Measurements from ENCODE around the gene ABHD16A. TPM values are rescaled to one million over a fixed set of nuclear protein-coding genes. Genes with fewer than 3 reads are reported as not detected.
A peak's percentile ranks its signal among the peaks of the same experiment; 100 is the strongest.

Gene ABHD16A
- total and polyA plus RNA-seq, 10 donors: 30.2 to 80.7 (median 64.2) TPM

DNA sequence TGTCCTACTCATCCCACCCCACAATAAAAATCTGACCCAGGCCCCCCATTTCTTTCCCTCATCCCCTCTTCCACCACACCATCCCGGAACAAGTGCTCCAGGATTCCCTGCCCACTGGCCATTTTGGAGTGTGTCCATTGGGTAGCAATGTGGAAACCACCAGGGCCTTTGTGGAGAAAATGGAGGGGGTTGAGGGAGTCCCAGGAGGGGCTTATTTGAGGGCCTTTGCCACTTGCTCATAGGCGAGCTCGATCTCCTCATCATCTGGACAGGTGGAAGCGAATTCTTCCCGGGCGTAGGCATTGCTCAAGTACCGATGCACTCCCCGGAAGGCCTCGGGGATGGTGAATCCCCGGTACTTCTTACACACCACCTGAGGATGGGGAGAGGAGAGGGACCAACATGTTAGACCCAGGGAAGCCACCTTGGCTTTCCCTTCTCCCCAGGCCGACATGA lies 27.5 kb upstream of the ABHD16A start:
- 89 to 94% (median 90%) methylated on average over 11 of the region's 11 CpGs for WGBS, 5 donors
- Histone ChIP-seq H3K36me3 (peaks cover 7 to 66% (median 40%) of the 10 kb centered on the region in 6 donors), H3K27me3 (replicated peaks in 1 of 7) (no peaks in the 10 kb centered on the region), H3K4me1 (peaks cover 48 to 95% (median 87%) of the 10 kb centered on the region in 6 donors), H3K27ac (peak overlapping the region in 7 of 8 donors; percentile 93 to 99 (median 94)), H3K9me3 (no peaks in the 10 kb centered on the region), H3K4me3 (peak overlapping the region in 5 of 8 donors; percentile 75 to 83 (median 80))
- peak; percentile 71 for DNase-seq
- TF ChIP-seq POLR2AphosphoS5 (IDR thresholded peaks at IDR 0.05) (peak in 1 of 3 donors; percentile 5), POLR2A (IDR thresholded peaks at IDR 0.05) (no peak)
- intact Hi-C loops (cut with DNase I; ENCODE audit: low total_unique reads): loop anchor here (10.0 kb wide), 2 partner anchors 64 to 94 kb away; partner anchors contain the start of genes HSPA1B and VARS1

DNA sequence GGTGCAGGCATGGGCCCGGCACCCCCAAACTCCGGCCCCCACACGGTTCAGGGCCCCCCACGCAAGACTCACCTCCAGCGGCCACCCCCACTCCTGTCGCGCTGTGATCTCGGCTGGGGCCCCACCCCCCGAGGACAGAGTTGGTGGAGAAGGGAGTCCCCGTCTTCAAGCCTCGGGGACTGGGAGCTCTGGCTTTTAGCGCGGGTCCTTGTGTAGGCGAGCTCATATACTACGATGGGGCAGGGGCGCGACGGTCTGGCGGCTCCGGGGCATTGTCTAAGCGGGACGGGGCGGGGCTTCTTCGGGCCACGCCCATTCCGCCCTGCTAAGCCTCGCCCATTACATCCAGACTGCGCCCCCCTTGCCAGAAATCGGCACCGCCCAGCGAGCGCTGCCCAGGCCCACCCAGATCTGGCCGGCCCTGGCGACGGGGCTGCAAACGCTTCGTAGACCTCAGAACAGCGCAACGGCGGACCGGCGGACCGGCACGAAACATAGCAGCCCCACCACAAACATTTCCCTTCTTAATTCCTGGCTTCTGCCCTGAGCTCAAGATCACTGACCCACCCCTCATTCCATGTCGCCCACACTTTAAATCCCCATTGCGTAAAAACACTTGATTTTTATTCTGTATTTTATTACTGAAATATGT lies 27.0 kb upstream of the ABHD16A start:
- peak overlapping the region; percentile 79 to 99 (median 94) for H3K27ac ChIP-seq
- intact Hi-C loops (cut with DNase I; ENCODE audit: low total_unique reads): loop anchor here (10.0 kb wide), 2 partner anchors 65 to 95 kb away; partner anchors contain the start of genes HSPA1B and VARS1
- peaks cover 7 to 72% (median 40%) of the 10 kb centered on the region in 6 donors for H3K36me3 ChIP-seq
- H3K27me3 ChIP-seq (replicated peaks in 1 of 7): no peaks in the 10 kb centered on the region
- peaks cover 48 to 98% (median 89%) of the 10 kb centered on the region in 6 donors for H3K4me1 ChIP-seq
- peak overlapping the region; percentile 66 to 83 (median 79) for H3K4me3 ChIP-seq
- peak; percentile 94 for DNase-seq
- WGBS, 5 donors: 3 to 10% (median 5%) methylated on average over 18 to 46 of the region's 46 CpGs
- no peaks in the 10 kb centered on the region for H3K9me3 ChIP-seq
- no peak for TF ChIP-seq POLR2A (IDR thresholded peaks at IDR 0.05)
- peak; percentile 84 to 91 (median 86) for TF ChIP-seq POLR2AphosphoS5 (IDR thresholded peaks at IDR 0.05)
- TF ChIP-seq, protein P1, sequence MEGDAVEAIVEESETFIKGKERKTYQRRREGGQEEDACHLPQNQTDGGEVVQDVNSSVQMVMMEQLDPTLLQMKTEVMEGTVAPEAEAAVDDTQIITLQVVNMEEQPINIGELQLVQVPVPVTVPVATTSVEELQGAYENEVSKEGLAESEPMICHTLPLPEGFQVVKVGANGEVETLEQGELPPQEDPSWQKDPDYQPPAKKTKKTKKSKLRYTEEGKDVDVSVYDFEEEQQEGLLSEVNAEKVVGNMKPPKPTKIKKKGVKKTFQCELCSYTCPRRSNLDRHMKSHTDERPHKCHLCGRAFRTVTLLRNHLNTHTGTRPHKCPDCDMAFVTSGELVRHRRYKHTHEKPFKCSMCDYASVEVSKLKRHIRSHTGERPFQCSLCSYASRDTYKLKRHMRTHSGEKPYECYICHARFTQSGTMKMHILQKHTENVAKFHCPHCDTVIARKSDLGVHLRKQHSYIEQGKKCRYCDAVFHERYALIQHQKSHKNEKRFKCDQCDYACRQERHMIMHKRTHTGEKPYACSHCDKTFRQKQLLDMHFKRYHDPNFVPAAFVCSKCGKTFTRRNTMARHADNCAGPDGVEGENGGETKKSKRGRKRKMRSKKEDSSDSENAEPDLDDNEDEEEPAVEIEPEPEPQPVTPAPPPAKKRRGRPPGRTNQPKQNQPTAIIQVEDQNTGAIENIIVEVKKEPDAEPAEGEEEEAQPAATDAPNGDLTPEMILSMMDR (IDR thresholded peaks at IDR 0.05 in 8 of 11, conservative IDR thresholded peaks at IDR 0.05 in 3 of 11): peak in 2 of 11 experiments; percentile 10 to 37

DNA sequence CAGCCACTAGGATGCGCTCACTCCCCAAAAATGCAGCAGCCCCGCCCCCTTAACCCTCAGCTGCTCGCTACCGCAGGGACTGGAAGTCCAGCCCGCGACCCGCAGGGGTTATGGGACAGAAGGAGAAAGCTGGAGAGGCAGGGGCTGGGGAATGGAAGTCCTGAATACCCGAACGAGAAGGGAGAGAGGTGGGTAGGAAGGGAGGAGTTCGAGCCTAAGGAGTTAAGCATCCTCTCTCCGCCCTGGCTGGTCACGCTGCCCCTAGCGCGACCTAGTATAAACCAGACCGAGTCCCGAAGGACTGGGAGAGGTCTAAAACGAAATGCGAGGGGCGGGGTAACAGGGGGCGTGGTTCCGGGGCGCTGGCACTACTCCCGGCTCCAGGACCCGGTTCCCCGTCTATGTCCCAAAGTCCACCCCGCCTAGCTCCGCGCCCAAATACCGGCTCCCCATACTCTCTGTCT lies 26.4 kb upstream of the ABHD16A start:
- Histone ChIP-seq H3K36me3 (peaks cover 7 to 75% (median 40%) of the 10 kb centered on the region in 6 donors), H3K27me3 (replicated peaks in 1 of 7) (no peaks in the 10 kb centered on the region)

DNA sequence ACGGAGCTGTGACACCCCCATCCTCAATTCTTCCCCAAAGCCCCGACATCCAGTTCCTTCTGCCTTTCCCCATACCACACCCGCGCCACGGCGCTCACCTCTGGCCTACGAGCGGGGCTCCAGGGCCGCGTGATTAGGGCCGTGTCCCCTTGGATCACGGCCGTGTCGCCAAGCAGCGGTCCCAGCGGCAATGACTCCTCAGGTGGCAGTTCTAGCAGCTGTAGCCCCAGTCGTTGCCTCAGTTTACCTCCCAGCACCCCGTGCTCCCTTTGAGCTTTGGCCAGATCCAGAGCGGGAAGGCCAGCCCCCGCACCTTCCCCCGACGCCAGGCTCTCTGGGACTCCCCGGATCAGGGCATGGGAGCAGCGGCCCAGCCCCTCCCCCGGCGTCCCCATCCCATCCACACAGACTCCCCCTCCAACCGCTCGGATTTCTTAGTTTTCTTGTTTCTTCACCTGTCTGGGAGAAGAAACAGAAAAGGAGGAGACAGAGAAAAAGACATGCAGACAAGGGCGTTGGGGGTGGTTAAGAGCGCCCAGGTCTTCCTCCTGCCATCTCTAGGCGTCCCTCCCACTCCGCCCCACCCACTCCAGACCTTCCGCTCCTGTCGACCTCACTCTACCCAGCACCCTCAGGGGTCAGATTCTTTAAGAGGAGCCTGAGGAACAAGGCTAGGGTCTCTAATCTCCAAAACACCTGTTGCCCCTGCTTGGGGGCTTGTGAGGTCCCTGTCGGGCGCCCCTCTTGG lies 25.8 kb upstream of the ABHD16A start, which contains the start of gene DDAH2:
TSS of gene DDAH2 (minus strand) at position 533 of the 748 bp plus-strand sequence. CDS start at position 395, 138 bp downstream.
- Histone ChIP-seq H3K27ac (peak within 1 kb of the TSS; percentile 79 to 99 (median 94)), H3K27me3 (replicated peaks in 1 of 7) (no peaks in the 10 kb centered on the region), H3K4me3 (peak within 1 kb of the TSS; percentile 66 to 83 (median 79)), H3K36me3 (peaks cover 7 to 70% (median 38%) of the 10 kb centered on the region in 6 donors), H3K4me1 (peaks cover 39 to 88% (median 79%) of the 10 kb centered on the region in 6 donors), H3K9me3 (no peaks in the 10 kb centered on the region)
- 27 to 34% (median 32%) methylated on average over 33 to 36 of the region's 36 CpGs for WGBS, 5 donors
- peak; percentile 86 for DNase-seq
- intact Hi-C loops (cut with DNase I; ENCODE audit: low total_unique reads): no loop called here
- TF ChIP-seq POLR2A (IDR thresholded peaks at IDR 0.05) (no peak), POLR2AphosphoS5 (IDR thresholded peaks at IDR 0.05) (peak in 2 of 3 donors; percentile 6 to 78)
- TF ChIP-seq, protein P1 (IDR thresholded peaks at IDR 0.05 in 8 of 11, conservative IDR thresholded peaks at IDR 0.05 in 3 of 11): peak in 5 of 11 experiments; percentile 62 to 87 (median 83)

More for the DNA sequence above, 26.4 kb upstream of the ABHD16A start:
- no peaks in the 10 kb centered on the region for H3K9me3 ChIP-seq
- intact Hi-C loops (cut with DNase I; ENCODE audit: low total_unique reads): no loop called here
- TF ChIP-seq POLR2A (IDR thresholded peaks at IDR 0.05): peak in 2 of 3 donors; percentile 9 to 18
- TF ChIP-seq, protein P1 (IDR thresholded peaks at IDR 0.05 in 8 of 11, conservative IDR thresholded peaks at IDR 0.05 in 3 of 11): peak in 6 of 11 experiments; percentile 74 to 94 (median 84)
- peak in 2 of 3 donors; percentile 74 to 84 for TF ChIP-seq POLR2AphosphoS5 (IDR thresholded peaks at IDR 0.05)
- H3K27ac ChIP-seq: peak overlapping the region; percentile 79 to 99 (median 94)
- 0 to 1% (median 0%) methylated on average over 20 to 29 of the region's 29 CpGs for WGBS, 5 donors
- H3K4me1 ChIP-seq: peaks cover 45 to 92% (median 85%) of the 10 kb centered on the region in 6 donors
- peak; percentile 96 for DNase-seq
- H3K4me3 ChIP-seq: peak overlapping the region; percentile 66 to 83 (median 79)
